Activated naive CD4-positive, alpha-beta T cell treated with Interleukin-2 at 50 U/mL for 16 hours (primary cell): ENCODE measurements around the gene PPP3CA.

Experiments
- DNase-seq: peaks from one replicate; pipeline ENCODE4 v3.0.0-alpha.2; 2020

Gene PPP3CA

DNA sequence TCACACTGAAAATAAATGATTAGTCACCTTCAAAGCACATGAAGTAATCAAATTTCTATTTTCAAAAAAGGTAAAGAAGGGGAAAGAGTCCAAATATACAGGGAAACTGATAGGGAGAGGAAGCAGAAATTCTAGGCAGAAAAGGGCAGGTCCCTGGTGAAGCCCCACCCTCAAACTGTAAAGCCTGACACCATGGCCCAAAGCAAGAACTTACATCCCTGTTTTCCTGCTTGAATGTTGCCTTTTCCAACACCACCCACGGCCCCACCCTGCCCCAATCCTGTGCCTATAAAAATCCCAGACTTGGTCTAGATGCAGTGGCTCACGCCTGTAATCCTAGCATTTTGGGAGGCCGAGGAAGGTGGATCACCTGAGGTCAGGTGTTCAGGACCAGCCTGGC, 361.8 kb downstream of the PPP3CA start:
- DNase-seq, result no peak

DNA sequence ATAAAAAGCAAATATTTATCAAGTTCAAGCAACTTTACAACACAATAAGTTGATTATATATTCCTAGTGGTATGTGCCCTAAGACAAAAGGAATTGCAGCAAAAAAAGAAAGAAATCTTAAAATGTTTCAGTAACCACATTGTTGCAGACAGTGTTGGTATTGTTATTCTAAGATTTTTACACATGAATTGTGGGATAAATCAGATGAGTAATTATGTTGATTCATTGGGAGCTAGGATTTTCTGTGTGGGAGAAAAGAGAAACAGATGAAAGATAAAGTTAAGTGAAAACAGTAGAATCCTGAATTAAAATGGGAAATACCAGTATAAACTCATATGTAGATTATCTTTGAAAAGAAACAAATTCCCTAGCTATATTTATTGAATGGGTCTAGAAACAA, 362.4 kb downstream of the PPP3CA start:
- no peak for DNase-seq

DNA sequence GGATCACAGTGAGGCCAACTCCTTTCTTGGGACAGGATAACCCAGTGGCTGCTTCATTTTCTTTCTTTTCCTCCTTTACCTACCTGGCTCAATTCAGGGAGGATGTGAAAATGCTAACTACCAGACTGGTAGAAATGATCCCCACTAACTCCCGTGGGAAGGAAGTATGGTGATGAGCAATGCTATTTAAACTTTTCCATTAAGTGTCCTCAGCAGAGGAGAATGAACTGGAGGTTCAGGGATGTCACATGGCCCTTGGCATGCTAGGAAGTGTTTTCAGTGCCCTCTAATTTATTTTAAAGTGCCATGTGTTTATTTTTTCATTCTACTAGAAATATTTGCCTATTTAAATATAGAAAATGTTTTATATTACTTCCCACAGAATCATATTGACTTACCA, 363.9 kb downstream of the PPP3CA start:
- DNase-seq, result no peak

DNA sequence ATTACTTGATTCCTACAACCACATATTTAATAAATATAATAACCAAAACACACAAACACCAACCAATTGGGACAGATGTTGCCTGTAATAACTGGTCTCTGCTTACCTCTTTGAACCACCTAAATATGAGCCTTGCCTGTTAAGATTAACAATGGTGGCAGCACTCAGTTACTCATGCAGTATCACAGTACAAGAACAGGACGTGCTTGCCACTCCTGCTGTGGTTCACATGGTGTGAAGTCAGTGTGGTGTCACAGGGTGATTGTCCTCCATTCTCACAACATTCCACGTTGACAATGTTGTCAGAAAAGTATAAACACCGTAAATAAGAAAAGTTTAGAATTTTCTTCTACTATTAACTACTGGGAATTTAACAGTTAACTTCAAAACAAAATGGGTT, 365.0 kb downstream of the PPP3CA start:
- DNase-seq, result no peak

DNA sequence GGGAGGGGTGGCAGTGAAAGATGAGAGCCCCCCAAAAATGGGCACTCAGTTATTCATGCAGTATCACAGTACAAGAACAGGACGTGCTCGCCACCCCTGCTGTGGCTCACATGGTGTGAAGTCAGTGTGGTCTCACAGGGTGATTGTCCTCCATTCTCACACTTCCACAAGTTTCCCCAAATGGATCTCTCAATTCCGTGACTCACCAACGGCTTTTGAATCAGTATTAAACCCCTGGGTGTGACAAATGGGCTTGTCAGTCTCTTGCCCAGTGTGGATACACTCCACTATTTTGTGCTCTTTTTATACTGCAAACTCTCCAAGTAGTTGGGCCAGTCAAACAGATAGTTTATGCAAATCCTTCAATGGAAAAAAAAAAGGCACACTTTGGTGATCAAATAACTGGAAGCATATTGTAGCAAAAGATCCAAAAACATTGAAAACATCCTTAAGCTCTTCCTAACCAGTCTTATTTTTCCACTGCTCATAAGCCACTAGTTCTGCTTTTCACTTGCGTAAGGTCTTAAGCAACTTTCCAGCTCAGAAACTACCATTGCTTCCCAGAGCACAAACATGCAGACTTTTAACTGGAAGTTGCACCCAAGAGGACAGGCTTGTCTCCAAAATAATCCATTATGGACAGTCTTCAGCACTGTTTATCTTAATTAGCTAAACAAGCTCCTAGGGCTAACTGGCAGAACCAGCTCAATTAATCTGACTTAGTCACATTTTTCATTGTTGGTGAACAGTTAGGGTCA, 365.7 kb downstream of the PPP3CA start:
- DNase-seq, result no peak

DNA sequence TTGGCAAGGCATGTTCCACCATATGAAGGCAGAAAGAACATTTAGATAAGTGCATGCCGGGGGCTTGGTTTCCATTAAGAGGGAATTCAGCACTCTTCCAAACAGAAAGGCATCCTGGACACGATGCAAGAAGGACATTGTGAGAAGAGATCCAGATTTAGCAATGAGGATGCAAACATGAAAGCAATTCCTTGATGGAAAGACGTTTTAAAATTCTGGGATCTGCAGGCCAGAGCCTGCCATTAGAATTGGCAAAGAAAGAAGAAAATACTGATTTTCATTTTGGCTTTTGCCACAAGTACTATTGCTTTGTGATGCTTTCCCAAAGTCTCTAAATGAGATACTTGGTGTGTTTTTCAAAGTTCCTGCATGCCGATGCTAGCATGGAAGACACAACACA, 367.6 kb downstream of the PPP3CA start:
- no peak for DNase-seq

DNA sequence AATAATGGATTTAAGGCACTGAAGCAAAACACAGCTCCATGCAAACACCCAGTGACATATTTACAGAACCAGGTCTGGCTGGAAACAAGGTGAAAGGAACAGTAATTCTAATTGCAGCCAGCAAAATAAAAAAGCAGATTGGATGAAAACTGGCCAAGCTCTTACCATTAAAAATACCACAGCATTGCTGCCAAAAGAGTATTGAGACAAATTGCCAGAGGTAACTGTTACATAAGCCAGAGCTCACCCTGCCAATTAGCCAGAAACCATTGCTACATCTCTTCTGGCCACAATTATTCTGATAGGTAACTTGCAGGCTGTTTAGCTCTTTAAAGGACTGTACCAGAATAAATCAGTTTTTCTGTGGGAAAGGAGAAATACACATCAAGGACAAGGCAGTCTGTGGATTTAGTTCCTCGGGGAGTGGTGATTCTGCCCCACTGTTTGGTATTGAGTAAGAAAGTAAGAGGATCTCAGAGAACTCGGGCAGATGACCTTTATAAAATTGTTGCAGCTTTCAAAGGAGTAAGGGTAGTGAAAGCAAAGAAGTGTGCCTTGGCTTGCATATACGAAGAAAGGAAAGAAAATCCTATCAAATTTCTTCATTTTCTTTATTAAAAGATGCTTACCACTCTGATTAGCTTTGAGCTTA, 369.5 kb downstream of the PPP3CA start:
- no peak for DNase-seq

DNA sequence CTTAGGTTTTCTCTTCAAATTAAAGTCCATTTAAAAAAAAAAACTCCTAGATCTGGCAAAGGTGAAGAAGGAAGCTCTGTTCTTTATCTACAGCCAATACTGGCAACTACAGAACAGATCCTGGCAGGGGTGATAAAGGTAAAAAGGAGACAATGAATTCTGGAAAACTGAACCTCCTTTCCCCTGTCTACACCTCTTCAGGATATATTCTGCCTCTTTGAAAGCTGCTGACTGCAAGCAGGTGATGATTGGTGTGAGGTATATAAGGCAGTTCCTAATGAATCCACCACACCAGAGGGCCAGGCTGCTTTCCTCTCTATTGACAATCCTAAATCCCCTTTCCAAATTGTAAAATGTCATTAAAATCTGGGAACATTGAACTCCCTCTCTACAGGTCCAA, 370.1 kb downstream of the PPP3CA start:
- DNase-seq, result no peak
